Heart left ventricle (tissue), 13 donors: ENCODE measurements around the gene ATXN7L1.

Experiments
- CTCF ChIP-seq, 12 donors: fragments of 200-600 bp; sonication (generic) in 4 of 12; IDR thresholded peaks; one replicate each; pipeline versions ENCODE4 v1.5.0 to v1.8.0; 2018 to 2022; ENCODE audit warnings: antibody characterized with exemption in 12 of 12, mild to moderate bottlenecking in 5 of 12
- POLR2A ChIP-seq, 2 donors: fragments of 450-650 bp; IDR thresholded peaks; one replicate each; pipeline ENCODE4 v1.6.1; 2017; ENCODE audit warnings: antibody characterized with exemption in 2 of 2, mild to moderate bottlenecking in 2 of 2, moderate library complexity in 2 of 2
- donor health status: ischemic (EF 13 %, LVEDD 7.1; RV severe dilation, severe dysfunction).
- donor health status: DM: no; HTN: yes; CAD: no.
- donor health status: DM: no; HTN: no; CAD: no.
- donor health status: ischemic (EF 25% LVEDD 6.9; RV normal size, moderate dysfunction).
- donor health status: ischemic (EF 25% LVEDD 5.7; RV mildly dilated, moderate dysfunction).
- donor health status: ischemic (EF 35%, LVEDD 5.7; RV mildly dilated, moderate dysfunction).
- donor health status: nonischemic (EF 11% LVEDD 7.7; RV severe dilation, severe dysfunction).
- donor health status: DM: yes; HTN: yes; CAD: no.
- donor health status: PGD.
- donor health status: ischemic (EF 29% LVEDD 5.4; RV normal size, mild dysfunction).
- donor health status: nonischemic (EF 23%, LVEDD 6.1; RV moderate dilation, normal function).

GRCh38 chr7:105712877-105713276 lies 163.5 kb downstream of the ATXN7L1 start:
- TF ChIP-seq CTCF (IDR thresholded peaks at IDR 0.05) (no peak), POLR2A (IDR thresholded peaks at IDR 0.05) (no peak)
